Gastroesophageal sphincter (tissue), 3 donors: ENCODE results near the gene NUTM2F.
"Not testable (repeated sequence)": the region's sequence is repeated elsewhere in the genome, so short reads cannot be mapped to it uniquely, and the experiment has no call there.

Experiments used
- EP300 ChIP-seq: sonication (generic); formaldehyde crosslinking; IDR thresholded peaks from one replicate; pipeline ENCODE4 v1.6.1; 2017; ENCODE audit warnings: antibody characterized with exemption, mild to moderate bottlenecking
- POLR2A ChIP-seq, 2 donors: fragments of 450-650 bp; IDR thresholded peaks; one replicate each; pipeline ENCODE4 v1.6.1; 2017; ENCODE audit warnings: antibody characterized with exemption in 2 of 2, mild to moderate bottlenecking in 2 of 2, moderate library complexity in 1 of 2
- POLR2AphosphoS5 ChIP-seq: sonication (generic); formaldehyde crosslinking; IDR thresholded peaks from one replicate; pipeline ENCODE4 v1.6.1; 2017; ENCODE audit warnings: antibody characterized with exemption
- TF ChIP-seq, protein P1 (sequence below), 4 experiments: fragments of 200-600 bp in 2 of 4; fragments of 450-650 bp in 2 of 4; sonication (generic) in 1 of 4; IDR thresholded peaks; one replicate each; pipeline ENCODE4 v1.5.1; 2017 to 2019; ENCODE audit warnings: antibody characterized with exemption in 4 of 4, mild to moderate bottlenecking in 2 of 4, moderate library complexity in 2 of 4

DNA sequence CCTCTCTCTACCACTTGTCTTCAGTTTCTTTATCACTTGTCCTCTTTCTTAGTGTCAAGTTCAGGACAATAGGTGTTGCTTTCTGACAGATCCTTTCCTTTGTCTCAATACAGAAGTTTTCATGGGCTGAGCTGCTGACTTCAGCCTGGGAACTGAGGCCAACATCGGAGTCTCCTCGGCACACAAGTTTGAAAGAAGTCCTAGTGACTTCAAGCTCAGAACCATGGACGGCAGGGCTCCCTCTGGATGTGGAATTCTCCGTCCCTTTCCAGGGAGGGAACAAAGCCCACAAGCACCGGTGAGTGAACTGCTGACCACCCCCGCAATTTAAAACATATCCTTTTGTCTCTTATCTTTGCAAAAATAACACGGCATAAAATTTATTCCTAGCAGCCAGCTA, 10.3 kb upstream of the NUTM2F start:
- TF ChIP-seq, protein P1, sequence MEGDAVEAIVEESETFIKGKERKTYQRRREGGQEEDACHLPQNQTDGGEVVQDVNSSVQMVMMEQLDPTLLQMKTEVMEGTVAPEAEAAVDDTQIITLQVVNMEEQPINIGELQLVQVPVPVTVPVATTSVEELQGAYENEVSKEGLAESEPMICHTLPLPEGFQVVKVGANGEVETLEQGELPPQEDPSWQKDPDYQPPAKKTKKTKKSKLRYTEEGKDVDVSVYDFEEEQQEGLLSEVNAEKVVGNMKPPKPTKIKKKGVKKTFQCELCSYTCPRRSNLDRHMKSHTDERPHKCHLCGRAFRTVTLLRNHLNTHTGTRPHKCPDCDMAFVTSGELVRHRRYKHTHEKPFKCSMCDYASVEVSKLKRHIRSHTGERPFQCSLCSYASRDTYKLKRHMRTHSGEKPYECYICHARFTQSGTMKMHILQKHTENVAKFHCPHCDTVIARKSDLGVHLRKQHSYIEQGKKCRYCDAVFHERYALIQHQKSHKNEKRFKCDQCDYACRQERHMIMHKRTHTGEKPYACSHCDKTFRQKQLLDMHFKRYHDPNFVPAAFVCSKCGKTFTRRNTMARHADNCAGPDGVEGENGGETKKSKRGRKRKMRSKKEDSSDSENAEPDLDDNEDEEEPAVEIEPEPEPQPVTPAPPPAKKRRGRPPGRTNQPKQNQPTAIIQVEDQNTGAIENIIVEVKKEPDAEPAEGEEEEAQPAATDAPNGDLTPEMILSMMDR (IDR thresholded peaks at IDR 0.05): not testable (repeated sequence)
- not testable (repeated sequence) for TF ChIP-seq POLR2AphosphoS5; EP300; POLR2A (IDR thresholded peaks at IDR 0.05)
